OCI-LY7 (cell line): Measurements from ENCODE around the gene KATNBL1. TPM values are rescaled to one million over a fixed set of nuclear protein-coding genes. Genes with fewer than 3 reads are reported as not detected.

Experiments
- BruUV-seq: library from RNA; stranded (reverse); fragments of 400-500 nt; replicated peaks from 2 replicates; lab custom pipeline; 2021; lab: Mats Ljungman, UMichigan
- CTCF ChIA-PET: fragments of 300-600 bp; sonication (Branson Sonifier 250); formaldehyde crosslinking; loops from one replicate; lab custom pipeline; 2022; ENCODE audit warnings: antibody characterized with exemption; ENCODE audit not compliant: unreplicated experiment; lab: Charles Lee
- POLR2A ChIA-PET: fragments of 300-600 bp; sonication (Branson Sonifier 250); formaldehyde crosslinking; loops from one replicate; lab custom pipeline; 2022; ENCODE audit warnings: antibody characterized with exemption; lab: Charles Lee
- DNase-seq: peaks from one replicate; pipeline ENCODE4 v3.0.0-alpha.2; 2015; ENCODE audit warnings: low spot score
- H2AFZ ChIP-seq: fragments of 200-600 bp; sonication (generic), shearing (Covaris generic); 2 replicates; pipeline ENCODE4 v1.6.1; 2014; ENCODE audit warnings: mild to moderate bottlenecking, antibody characterized with exemption, low read length, moderate library complexity
- H3K27ac ChIP-seq: fragments of 200-600 bp; sonication (generic); 2 replicates; pipeline ENCODE4 v1.5.1; 2014; ENCODE audit warnings: mixed run types, low read depth, mild to moderate bottlenecking, moderate library complexity, low read length, inconsistent platforms; ENCODE audit not compliant: poor library complexity, severe bottlenecking
- H3K36me3 ChIP-seq: fragments of 200-600 bp; sonication (generic); 2 replicates; pipeline ENCODE4 v1.6.1; 2014; ENCODE audit warnings: mild to moderate bottlenecking, antibody characterized with exemption, low read length, moderate library complexity, mixed read lengths; ENCODE audit not compliant: insufficient read depth
- H3K4me1 ChIP-seq: fragments of 200-600 bp; sonication (generic); 2 replicates; pipeline ENCODE4 v1.5.1; 2014; ENCODE audit warnings: mild to moderate bottlenecking, low read length; ENCODE audit not compliant: insufficient read depth, poor library complexity, severe bottlenecking
- H3K4me2 ChIP-seq: fragments of 200-600 bp; sonication (generic); 2 replicates; pipeline ENCODE4 v1.6.1; 2014; ENCODE audit warnings: mild to moderate bottlenecking, low read length
- H3K4me3 ChIP-seq: fragments of 200-600 bp; sonication (generic); 2 replicates; pipeline ENCODE4 v1.5.1; 2014; ENCODE audit warnings: mild to moderate bottlenecking, low read depth, low read length; ENCODE audit not compliant: poor library complexity, severe bottlenecking
- H3K79me2 ChIP-seq: fragments of 200-600 bp; sonication (generic); 2 replicates; pipeline ENCODE4 v1.6.1; 2016; ENCODE audit warnings: low read depth, mild to moderate bottlenecking, low read length, moderate library complexity, mixed read lengths; ENCODE audit not compliant: insufficient read depth
- H3K9me2 ChIP-seq: fragments of 200-600 bp; sonication (generic); 2 replicates; pipeline ENCODE4 v1.6.1; 2016; ENCODE audit warnings: mild to moderate bottlenecking, low read length, mixed read lengths; ENCODE audit not compliant: insufficient read depth
- H3K9me3 ChIP-seq: fragments of 200-600 bp; sonication (generic); 2 replicates; pipeline ENCODE4 v1.6.1; 2014; ENCODE audit warnings: mild to moderate bottlenecking, mixed run types, low read length, mixed read lengths
- H4K20me1 ChIP-seq: fragments of 200-600 bp; sonication (generic); 2 replicates; pipeline ENCODE4 v1.6.1; 2014; ENCODE audit warnings: mild to moderate bottlenecking, antibody characterized with exemption, low read length, moderate library complexity, mixed read lengths; ENCODE audit not compliant: insufficient read depth
- EZH2phosphoT487 ChIP-seq: fragments of 200-600 bp; sonication (generic); IDR thresholded peaks from 2 replicates; pipeline ENCODE4 v1.6.1; 2018; ENCODE audit warnings: low read depth, borderline replicate concordance, mild to moderate bottlenecking, mixed run types, antibody characterized with exemption, low read length, moderate library complexity, mixed read lengths
- intact Hi-C: fragments of 100-400 bp; cut with micrococcal nuclease; formaldehyde crosslinking; loops from one replicate; pipeline ENCODE4 v1.10.0; 2022; ENCODE audit not compliant: unreplicated experiment
- total RNA-seq, 2 experiments: library from RNA; depleted of rRNA in 1 of 2; stranded (reverse); fragments of >200 nt in 1 of 2; shearing (Covaris generic) in 1 of 2; gene quantifications; 2 replicates each; pipeline ENCODE4 v1.2.3, GENCODE V29; 2014 to 2022
- TF ChIP-seq, protein P1 (sequence below): fragments of 200-600 bp; sonication (generic); conservative IDR thresholded peaks from 2 replicates; pipeline ENCODE4 v1.5.1; 2014; ENCODE audit warnings: mild to moderate bottlenecking, antibody characterized with exemption, low read length, moderate library complexity, mixed read lengths

Gene KATNBL1
- total RNA-seq, 2 experiments from 2014 or later = 44.8 to 64.6 TPM

DNA sequence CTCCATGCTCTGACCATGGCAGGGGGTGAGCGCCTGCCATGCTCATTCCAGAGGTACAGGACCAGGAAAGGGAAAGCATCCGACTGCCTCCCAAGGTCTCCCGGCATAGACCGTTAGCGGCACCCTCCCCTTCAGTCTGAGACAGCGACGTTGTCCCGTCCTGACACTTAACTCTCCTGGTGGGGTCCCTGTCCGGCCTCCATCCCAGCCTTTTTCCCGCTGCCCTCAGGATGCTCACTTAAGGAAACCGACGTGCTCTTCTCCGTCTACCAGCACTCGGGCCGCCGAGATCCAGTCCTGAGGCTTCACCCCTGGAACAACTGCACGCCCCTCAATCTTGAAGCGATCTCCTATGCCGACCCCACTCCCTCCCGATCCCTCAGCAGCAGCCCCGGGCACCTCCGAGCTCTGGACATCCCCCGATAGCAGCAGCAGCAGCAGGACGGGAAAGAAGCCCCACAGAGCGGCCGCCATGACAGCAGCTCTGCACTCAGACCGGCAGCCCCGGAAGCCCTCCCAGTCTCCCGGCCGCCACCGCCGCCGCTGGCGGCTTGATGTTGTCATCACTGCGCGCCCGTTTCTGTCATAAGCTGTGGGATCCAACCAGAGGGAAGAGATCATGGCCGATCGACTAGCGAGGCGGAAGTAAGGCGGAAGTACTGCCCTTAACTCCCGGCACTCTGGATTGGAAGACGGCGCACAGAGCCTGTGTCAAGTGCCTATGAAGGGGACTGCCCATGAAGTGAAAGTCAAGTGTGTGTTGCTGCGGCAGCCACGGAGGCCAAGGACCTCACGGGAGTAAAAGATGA lies 108.3 kb downstream of the KATNBL1 start, which contains the start of the genes EMC7 and PGBD4:
EMC7 (minus strand) TSS at position 497 of the 809 bp plus-strand sequence; CDS start at position 474, 23 bp downstream.
PGBD4 (plus strand) TSS at position 718 of the 809 bp plus-strand sequence. CDS start 449 bp downstream, outside the sequence.
- Histone ChIP-seq H3K4me2 (peak within 1 kb of the TSS; percentile 90), H3K9me3 (peaks cover 19% of the 10 kb centered on the region; the same call in 1 of the 2 replicates), H3K79me2 (peaks cover 56% of the 10 kb centered on the region), H2AFZ (peak within 1 kb of the TSS; percentile 100), H3K4me3 (peak within 1 kb of the TSS; percentile 90), H3K4me1 (peaks cover 24% of the 10 kb centered on the region), H4K20me1 (no peaks in the 10 kb centered on the region), H3K27ac (peak within 1 kb of the TSS; percentile 29), H3K9me2 (no peaks in the 10 kb centered on the region), H3K36me3 (peaks cover 15% of the 10 kb centered on the region)
- CTCF ChIA-PET = no interaction called here
- POLR2A ChIA-PET = interaction anchor here (0.7 to 2.1 kb wide), 4 partner anchors 23 to 482 kb away, joined by 3 to 8 read pairs (median 4); partner anchors contain the start of genes GOLGA8B, KATNBL1 and LPCAT4
- TF ChIP-seq EZH2phosphoT487 = no peak
- TF ChIP-seq, protein P1, sequence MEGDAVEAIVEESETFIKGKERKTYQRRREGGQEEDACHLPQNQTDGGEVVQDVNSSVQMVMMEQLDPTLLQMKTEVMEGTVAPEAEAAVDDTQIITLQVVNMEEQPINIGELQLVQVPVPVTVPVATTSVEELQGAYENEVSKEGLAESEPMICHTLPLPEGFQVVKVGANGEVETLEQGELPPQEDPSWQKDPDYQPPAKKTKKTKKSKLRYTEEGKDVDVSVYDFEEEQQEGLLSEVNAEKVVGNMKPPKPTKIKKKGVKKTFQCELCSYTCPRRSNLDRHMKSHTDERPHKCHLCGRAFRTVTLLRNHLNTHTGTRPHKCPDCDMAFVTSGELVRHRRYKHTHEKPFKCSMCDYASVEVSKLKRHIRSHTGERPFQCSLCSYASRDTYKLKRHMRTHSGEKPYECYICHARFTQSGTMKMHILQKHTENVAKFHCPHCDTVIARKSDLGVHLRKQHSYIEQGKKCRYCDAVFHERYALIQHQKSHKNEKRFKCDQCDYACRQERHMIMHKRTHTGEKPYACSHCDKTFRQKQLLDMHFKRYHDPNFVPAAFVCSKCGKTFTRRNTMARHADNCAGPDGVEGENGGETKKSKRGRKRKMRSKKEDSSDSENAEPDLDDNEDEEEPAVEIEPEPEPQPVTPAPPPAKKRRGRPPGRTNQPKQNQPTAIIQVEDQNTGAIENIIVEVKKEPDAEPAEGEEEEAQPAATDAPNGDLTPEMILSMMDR = no peak
- BruUV-seq = no TSS peak
- peak; percentile 98 for DNase-seq
- intact Hi-C loops = loop anchor here (1.0 to 5.0 kb wide), 4 partner anchors 63 to 241 kb away; partner anchors contain the start of genes AVEN, EMC4, NOP10 and NUTM1

DNA sequence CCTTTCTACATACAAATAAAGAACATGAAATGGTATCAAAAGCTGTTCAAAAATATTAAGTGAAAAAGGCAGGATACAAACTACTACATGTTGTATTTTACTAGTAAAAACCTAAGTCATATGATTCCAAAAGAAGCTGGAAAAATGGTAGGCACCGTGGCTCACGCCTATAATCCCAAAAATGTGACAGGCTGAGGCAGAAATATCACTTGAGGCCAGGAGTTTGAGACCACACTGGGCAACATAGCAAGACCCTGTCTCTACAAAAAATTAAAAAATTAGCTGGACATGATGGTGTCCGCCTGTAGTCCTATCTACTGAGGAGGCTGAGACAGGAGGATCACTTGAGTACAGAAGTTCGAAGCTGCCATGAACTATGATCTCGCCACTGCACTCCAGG lies 110.0 kb downstream of the KATNBL1 start:
- CTCF ChIA-PET = no interaction called here
- Histone ChIP-seq H3K9me3 (peaks cover 19% of the 10 kb centered on the region; the same call in 1 of the 2 replicates), H4K20me1 (no peaks in the 10 kb centered on the region), H3K4me2 (peak overlapping the region; percentile 73), H3K27ac (no peak overlapping the region), H2AFZ (no peak overlapping the region), H3K9me2 (no peaks in the 10 kb centered on the region), H3K79me2 (peaks cover 63% of the 10 kb centered on the region), H3K36me3 (peaks cover 27% of the 10 kb centered on the region), H3K4me3 (peak overlapping the region; percentile 90), H3K4me1 (peaks cover 24% of the 10 kb centered on the region)
- DNase-seq = no peak
- TF ChIP-seq, protein P1 = no peak
- TF ChIP-seq EZH2phosphoT487 = no peak
- POLR2A ChIA-PET = interaction anchor here (0.7 to 1.0 kb wide), 2 partner anchors 10 to 132 kb away, joined by 3 to 5 read pairs; no protein-coding TSS in a partner anchor
- BruUV-seq = no TSS peak
- intact Hi-C loops = loop anchor here (2.0 to 5.0 kb wide), 3 partner anchors 61 to 243 kb away; partner anchors contain the start of genes AVEN, NOP10 and NUTM1

Other genes starting within 250 kb of the KATNBL1 start
- gene CHRM5, start 241.6 kb downstream of the KATNBL1 start, total RNA-seq (2014; rRNA removed; shearing (Covaris generic)) = not detected in 2 replicates
- gene CHRM5, start 241.6 kb downstream of the KATNBL1 start, total RNA-seq (2022) = not detected in 2 replicates
- 6.3 and 8.3 TPM in 2 replicates for gene AVEN, start 170.9 kb downstream of the KATNBL1 start, total RNA-seq (2014; rRNA removed; shearing (Covaris generic))
- gene AVEN, start 170.9 kb downstream of the KATNBL1 start, total RNA-seq (2022) = 11.6 and 13.5 TPM in 2 replicates
- 14.7 and 15.7 TPM in 2 replicates for gene EMC7, start 108.2 kb downstream of the KATNBL1 start, total RNA-seq (2014; rRNA removed; shearing (Covaris generic))
- gene EMC7, start 108.2 kb downstream of the KATNBL1 start, total RNA-seq (2022) = 39.8 and 41.4 TPM in 2 replicates
- 3.6 and 4.4 TPM in 2 replicates for gene PGBD4, start 108.0 kb downstream of the KATNBL1 start, total RNA-seq (2014; rRNA removed; shearing (Covaris generic))
- gene PGBD4, start 108.0 kb downstream of the KATNBL1 start, total RNA-seq (2022) = 4.1 TPM in 2 replicates
- gene EMC4, start 14.9 kb upstream of the KATNBL1 start, total RNA-seq (2014; rRNA removed; shearing (Covaris generic)) = 90.7 and 126 TPM in 2 replicates
- gene EMC4, start 14.9 kb upstream of the KATNBL1 start, total RNA-seq (2022) = 65.5 and 73.0 TPM in 2 replicates
- 8.9 and 11.5 TPM in 2 replicates for gene SLC12A6, start 127.7 kb upstream of the KATNBL1 start, total RNA-seq (2014; rRNA removed; shearing (Covaris generic))
- 14.9 and 16.1 TPM in 2 replicates for gene SLC12A6, start 127.7 kb upstream of the KATNBL1 start, total RNA-seq (2022)
- gene NOP10, start 133.0 kb upstream of the KATNBL1 start, total RNA-seq (2014; rRNA removed; shearing (Covaris generic)) = 115 and 191 TPM in 2 replicates
- 125 and 130 TPM in 2 replicates for gene NOP10, start 133.0 kb upstream of the KATNBL1 start, total RNA-seq (2022)
- gene NUTM1, start 133.2 kb upstream of the KATNBL1 start, total RNA-seq (2014; rRNA removed; shearing (Covaris generic)) = not detected in 2 replicates
- not detected in 2 replicates for gene NUTM1, start 133.2 kb upstream of the KATNBL1 start, total RNA-seq (2022)
- gene LPCAT4, start 157.1 kb upstream of the KATNBL1 start, total RNA-seq (2014; rRNA removed; shearing (Covaris generic)) = 27.8 and 44.3 TPM in 2 replicates
- gene LPCAT4, start 157.1 kb upstream of the KATNBL1 start, total RNA-seq (2022) = 74.5 and 84.4 TPM in 2 replicates
- 8.5 and 9.3 TPM in 2 replicates for gene GOLGA8A, start 227.7 kb upstream of the KATNBL1 start, total RNA-seq (2014; rRNA removed; shearing (Covaris generic))
- gene GOLGA8A, start 227.7 kb upstream of the KATNBL1 start, total RNA-seq (2022) = 10.7 and 10.8 TPM in 2 replicates